IMR-90 (cell line): ENCODE data around the gene DPP8. TPM values are rescaled to one million over a fixed set of nuclear protein-coding genes. Genes with fewer than 3 reads are reported as not detected.

Experiments used
- ATAC-seq: fragments of 200-7000 bp; cut with Tn5 transposase; 2 replicates; pipeline ENCODE4 v1.9.1; 2020; ENCODE audit warnings: low read depth, mild to moderate bottlenecking, moderate library complexity
- BruUV-seq: library from RNA; stranded (reverse); fragments of 400-500 nt; replicated peaks from 2 replicates; lab custom pipeline; 2021; lab: Mats Ljungman, UMichigan
- CTCF ChIA-PET: fragments of 300-600 bp; formaldehyde crosslinking; extraction: SDS; loops from one replicate; lab custom pipeline; 2021; ENCODE audit warnings: antibody characterized with exemption; lab: Yijun Ruan, JAX
- POLR2A ChIA-PET: fragments of 300-600 bp; sonication (Branson Sonifier 250); formaldehyde crosslinking; loops from one replicate; lab custom pipeline; 2022; ENCODE audit warnings: antibody characterized with exemption; ENCODE audit not compliant: unreplicated experiment; lab: Charles Lee
- DNase-seq: peaks from one replicate; pipeline ENCODE4 v3.0.0; 2013
- H2AFZ ChIP-seq: replicated peaks from 2 replicates; pipeline ENCODE3; 2013; ENCODE audit warnings: low read length, mild to moderate bottlenecking; ENCODE audit not compliant: poor library complexity
- H2AK5ac ChIP-seq: 2 replicates; pipeline ENCODE4 v1.6.1; 2013; ENCODE audit warnings: low read depth, low read length, inconsistent platforms
- H2AK9ac ChIP-seq: replicated peaks from 2 replicates; pipeline ENCODE3; 2013; ENCODE audit warnings: mild to moderate bottlenecking, low read depth, low read length, moderate library complexity; ENCODE audit not compliant: poor library complexity
- H2BK120ac ChIP-seq: 2 replicates; pipeline ENCODE4 v1.6.1; 2013; ENCODE audit warnings: low read depth, low read length, inconsistent platforms
- H2BK15ac ChIP-seq: 3 replicates; pipeline ENCODE4 v1.6.1; 2013; ENCODE audit warnings: low read depth, low read length, inconsistent platforms
- H2BK20ac ChIP-seq: 2 replicates; pipeline ENCODE4 v1.6.1; 2013; ENCODE audit warnings: low read depth, mild to moderate bottlenecking, inconsistent platforms, low read length, moderate library complexity
- H2BK5ac ChIP-seq: 2 replicates; pipeline ENCODE4 v1.6.1; 2013; ENCODE audit warnings: mild to moderate bottlenecking, low read depth, low read length, inconsistent platforms; ENCODE audit not compliant: poor library complexity, severe bottlenecking
- H3K14ac ChIP-seq: replicated peaks from 2 replicates; pipeline ENCODE4 v1.6.1; 2013; ENCODE audit warnings: low read depth, low read length, inconsistent platforms
- H3K18ac ChIP-seq: 2 replicates; pipeline ENCODE4 v1.6.1; 2013; ENCODE audit warnings: low read depth, low read length, control low read depth
- H3K23ac ChIP-seq: 2 replicates; pipeline ENCODE4 v1.6.1; 2013; ENCODE audit warnings: low read depth, low read length, inconsistent platforms
- H3K27ac ChIP-seq: 2 replicates; pipeline ENCODE4 v1.5.1; 2013; ENCODE audit warnings: mild to moderate bottlenecking, control low read depth, low read length; ENCODE audit not compliant: insufficient read depth
- H3K27me3 ChIP-seq: 2 replicates; pipeline ENCODE4 v1.6.1; 2013; ENCODE audit warnings: low read length; ENCODE audit not compliant: control insufficient read depth, insufficient read depth
- H3K36me3 ChIP-seq: 2 replicates; pipeline ENCODE4 v1.6.1; 2013; ENCODE audit warnings: low read length, mixed read lengths; ENCODE audit not compliant: control insufficient read depth, insufficient read depth
- H3K4ac ChIP-seq: 2 replicates; pipeline ENCODE4 v1.6.1; 2013; ENCODE audit warnings: low read depth, low read length, inconsistent platforms
- H3K4me1 ChIP-seq: 2 replicates; pipeline ENCODE4 v1.6.1; 2013; ENCODE audit warnings: low read length, mixed read lengths; ENCODE audit not compliant: control insufficient read depth, insufficient read depth
- H3K4me2 ChIP-seq: 2 replicates; pipeline ENCODE4 v1.6.1; 2013; ENCODE audit warnings: low read depth, mild to moderate bottlenecking, control low read depth, low read length, moderate library complexity
- H3K4me3 ChIP-seq: 2 replicates; pipeline ENCODE4 v1.5.1; 2013; ENCODE audit warnings: low read depth, mild to moderate bottlenecking, control low read depth, low read length, moderate library complexity; ENCODE audit not compliant: insufficient read depth
- H3K56ac ChIP-seq: 2 replicates; pipeline ENCODE4 v1.6.1; 2013; ENCODE audit warnings: low read length, inconsistent platforms; ENCODE audit not compliant: insufficient read depth; ENCODE audit errors: extremely low read depth
- H3K79me1 ChIP-seq, 2 experiments: 2 replicates each; pipeline ENCODE4 v1.6.1; 2013; ENCODE audit warnings: low read length in 2 of 2, inconsistent platforms in 1 of 2, low read depth in 1 of 2
- H3K9ac ChIP-seq: 2 replicates; pipeline ENCODE4 v1.6.1; 2013; ENCODE audit warnings: low read depth, low read length, control low read depth
- H3K9me1 ChIP-seq: 2 replicates; pipeline ENCODE4 v1.6.1; 2013; ENCODE audit warnings: low read length, inconsistent platforms; ENCODE audit not compliant: insufficient read depth
- H3K9me3 ChIP-seq: 2 replicates; pipeline ENCODE4 v1.6.1; 2013; ENCODE audit warnings: low read length; ENCODE audit not compliant: control insufficient read depth, insufficient read depth
- H4K20me1 ChIP-seq: 2 replicates; pipeline ENCODE4 v1.6.1; 2013; ENCODE audit warnings: low read length, inconsistent platforms; ENCODE audit not compliant: insufficient read depth
- H4K5ac ChIP-seq: 2 replicates; pipeline ENCODE4 v1.6.1; 2013; ENCODE audit warnings: mild to moderate bottlenecking, low read depth, low read length, control low read depth
- H4K8ac ChIP-seq, 2 experiments: 2 replicates each; pipeline ENCODE4 v1.6.1; 2013; ENCODE audit warnings: low read depth in 2 of 2, low read length in 2 of 2, control low read depth in 1 of 2, inconsistent platforms in 1 of 2
- H4K91ac ChIP-seq: 2 replicates; pipeline ENCODE4 v1.6.1; 2013; ENCODE audit warnings: low read depth, low read length, inconsistent platforms; ENCODE audit not compliant: insufficient read depth
- BHLHE40 ChIP-seq: fragments of 150-350 bp; IDR thresholded peaks from 2 replicates; pipeline ENCODE4 v1.6.1; 2016; ENCODE audit warnings: mild to moderate bottlenecking, low read depth, low read length
- CHD1 ChIP-seq: IDR thresholded peaks from 2 replicates; pipeline ENCODE4 v1.6.1; 2012; ENCODE audit warnings: low read depth, low read length, improper control_type of control experiment
- FOS ChIP-seq: fragments of 150-350 bp; IDR thresholded peaks from 2 replicates; pipeline ENCODE4 v1.6.1; 2016; ENCODE audit warnings: low read depth, low read length
- MAFK ChIP-seq: IDR thresholded peaks from 2 replicates; pipeline ENCODE4 v1.6.1; 2012; ENCODE audit warnings: low read depth, low read length, improper control_type of control experiment
- MAZ ChIP-seq: IDR thresholded peaks from 2 replicates; pipeline ENCODE4 v1.6.1; 2012; ENCODE audit warnings: low read depth, mild to moderate bottlenecking, low read length, improper control_type of control experiment, moderate library complexity, borderline replicate concordance
- MXI1 ChIP-seq: IDR thresholded peaks from 2 replicates; pipeline ENCODE4 v1.6.1; 2012; ENCODE audit warnings: low read depth, mild to moderate bottlenecking, low read length, moderate library complexity, borderline replicate concordance
- NFE2L2 ChIP-seq: fragments of 150-350 bp; IDR thresholded peaks from 2 replicates; pipeline ENCODE4 v1.6.1; 2016; ENCODE audit warnings: low read depth, mild to moderate bottlenecking, low read length
- POLR2A ChIP-seq: IDR thresholded peaks from 2 replicates; pipeline ENCODE4 v1.6.1; 2012; ENCODE audit warnings: mild to moderate bottlenecking, low read depth, low read length
- RAD21 ChIP-seq: IDR thresholded peaks from 2 replicates; pipeline ENCODE4 v1.6.1; 2012; ENCODE audit warnings: low read length, improper control_type of control experiment
- RCOR1 ChIP-seq: IDR thresholded peaks from 2 replicates; pipeline ENCODE4 v1.6.1; 2012; ENCODE audit warnings: mild to moderate bottlenecking, low read length, improper control_type of control experiment; ENCODE audit not compliant: insufficient replicate concordance
- RFX5 ChIP-seq: IDR thresholded peaks from 2 replicates; pipeline ENCODE4 v1.8.0; 2012; ENCODE audit warnings: low read depth, mild to moderate bottlenecking, low read length, moderate library complexity
- SMC3 ChIP-seq: fragments of 150-350 bp; IDR thresholded peaks from 2 replicates; pipeline ENCODE4 v1.6.1; 2016; ENCODE audit warnings: low read depth, mild to moderate bottlenecking, antibody characterized with exemption, low read length, moderate library complexity
- WGBS, 2 experiments: methylation state at CpG; one replicate each; pipeline versions ENCODE4 v1.1.5 to v1.1.7; 2013; ENCODE audit warnings: missing lambda C conversion rate in 2 of 2; ENCODE audit not compliant: insufficient read length in 1 of 2; ENCODE audit errors: extremely low coverage in 2 of 2; 5-methylcytosine and 5-hydroxymethylcytosine counted together
- dilution Hi-C: fragments of 300-500 bp; cut with HindIII; formaldehyde crosslinking; loops from one replicate; pipeline ENCODE4 v1.14.3; 2018; ENCODE audit warnings: low sequenced_read_pairs; ENCODE audit not compliant: unreplicated experiment
- in situ Hi-C: fragments of 300-500 bp; cut with MboI; formaldehyde crosslinking; loops from 3 replicates; pipeline ENCODE4 v1.14.3; 2019; ENCODE audit warnings: low sequenced_read_pairs, inconsistent platforms, mixed read lengths
- intact Hi-C: fragments of 100-400 bp; cut with micrococcal nuclease; formaldehyde crosslinking; loops from 2 replicates; pipeline ENCODE4 v1.10.0; 2022
- polyA plus RNA-seq, 3 experiments: library from polyadenylated mRNA; depleted of rRNA; stranded (reverse); fragments of >200 nt; gene quantifications; 2 replicates each; pipeline ENCODE4 v1.2.3, GENCODE V29; 2012; ENCODE audit warnings: low replicate concordance in 1 of 3
- total RNA-seq: library from RNA; depleted of rRNA; stranded (reverse); fragments of >200 nt; gene quantifications from 2 replicates; pipeline ENCODE4 v1.2.3, GENCODE V29; 2012
- TF ChIP-seq, protein P1 (sequence below): conservative IDR thresholded peaks from 2 replicates; pipeline ENCODE4 v1.5.1; 2012; ENCODE audit warnings: mild to moderate bottlenecking, low read depth, low read length, improper control_type of control experiment
- TF ChIP-seq, protein P2 (sequence below): fragments of 150-350 bp; IDR thresholded peaks from 2 replicates; pipeline ENCODE4 v1.6.1; 2016; ENCODE audit warnings: low read depth, mild to moderate bottlenecking, low read length, moderate library complexity, borderline replicate concordance

Gene DPP8
- total and polyA plus RNA-seq, 2 of the 4 experiments (the other 2 are of a cell fraction), result 10.7 to 29.4 TPM

DNA sequence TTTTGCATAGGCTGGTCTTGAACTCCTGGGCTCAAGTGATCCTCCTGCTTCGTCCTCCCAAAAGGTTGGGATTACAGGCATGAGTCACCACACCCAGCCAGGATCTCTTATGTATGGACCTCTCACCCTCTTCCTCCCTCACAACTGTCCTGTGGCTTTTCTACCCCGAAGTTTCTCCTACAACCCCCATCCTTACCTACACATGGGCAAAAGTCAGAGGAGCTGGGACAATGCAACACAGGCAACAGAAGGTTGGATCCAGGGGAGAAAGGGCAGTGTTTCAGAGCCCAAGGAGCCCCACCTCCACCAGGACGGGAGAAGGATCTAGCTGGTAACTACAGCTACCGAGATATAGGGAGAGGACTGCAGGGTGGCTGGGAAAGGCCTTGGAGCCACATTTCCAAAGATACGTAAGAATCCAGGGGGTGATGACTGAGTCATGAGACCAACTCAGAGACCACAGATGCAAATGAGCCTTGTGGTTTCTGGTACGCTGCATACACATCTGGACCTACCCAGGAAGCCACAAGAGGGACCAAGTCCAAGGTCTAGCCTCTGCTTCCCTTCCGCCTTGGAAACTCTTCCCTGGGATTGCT lies 108.4 kb downstream of the DPP8 start:
- H3K9ac ChIP-seq, result no peak overlapping the region
- TF ChIP-seq, protein P1, sequence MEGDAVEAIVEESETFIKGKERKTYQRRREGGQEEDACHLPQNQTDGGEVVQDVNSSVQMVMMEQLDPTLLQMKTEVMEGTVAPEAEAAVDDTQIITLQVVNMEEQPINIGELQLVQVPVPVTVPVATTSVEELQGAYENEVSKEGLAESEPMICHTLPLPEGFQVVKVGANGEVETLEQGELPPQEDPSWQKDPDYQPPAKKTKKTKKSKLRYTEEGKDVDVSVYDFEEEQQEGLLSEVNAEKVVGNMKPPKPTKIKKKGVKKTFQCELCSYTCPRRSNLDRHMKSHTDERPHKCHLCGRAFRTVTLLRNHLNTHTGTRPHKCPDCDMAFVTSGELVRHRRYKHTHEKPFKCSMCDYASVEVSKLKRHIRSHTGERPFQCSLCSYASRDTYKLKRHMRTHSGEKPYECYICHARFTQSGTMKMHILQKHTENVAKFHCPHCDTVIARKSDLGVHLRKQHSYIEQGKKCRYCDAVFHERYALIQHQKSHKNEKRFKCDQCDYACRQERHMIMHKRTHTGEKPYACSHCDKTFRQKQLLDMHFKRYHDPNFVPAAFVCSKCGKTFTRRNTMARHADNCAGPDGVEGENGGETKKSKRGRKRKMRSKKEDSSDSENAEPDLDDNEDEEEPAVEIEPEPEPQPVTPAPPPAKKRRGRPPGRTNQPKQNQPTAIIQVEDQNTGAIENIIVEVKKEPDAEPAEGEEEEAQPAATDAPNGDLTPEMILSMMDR, result peak; percentile 24; the same call in 1 of the 2 replicates
- TF ChIP-seq CHD1 (no peak), RCOR1 (no peak), MAFK (no peak), BHLHE40 (peak; percentile 8; the same call in 1 of the 2 replicates), NFE2L2 (no peak), SMC3 (peak; percentile 23; the same call in 1 of the 2 replicates), MXI1 (0 out of 2 replicates have a peak, but pooled peaks have one; percentile 11), MAZ (0 out of 2 replicates have a peak, but pooled peaks have one; percentile 5), RAD21 (peak; percentile 22; the same call in 1 of the 2 replicates), FOS (peak; percentile 75), POLR2A (no peak), RFX5 (no peak)
- TF ChIP-seq, protein P2, sequence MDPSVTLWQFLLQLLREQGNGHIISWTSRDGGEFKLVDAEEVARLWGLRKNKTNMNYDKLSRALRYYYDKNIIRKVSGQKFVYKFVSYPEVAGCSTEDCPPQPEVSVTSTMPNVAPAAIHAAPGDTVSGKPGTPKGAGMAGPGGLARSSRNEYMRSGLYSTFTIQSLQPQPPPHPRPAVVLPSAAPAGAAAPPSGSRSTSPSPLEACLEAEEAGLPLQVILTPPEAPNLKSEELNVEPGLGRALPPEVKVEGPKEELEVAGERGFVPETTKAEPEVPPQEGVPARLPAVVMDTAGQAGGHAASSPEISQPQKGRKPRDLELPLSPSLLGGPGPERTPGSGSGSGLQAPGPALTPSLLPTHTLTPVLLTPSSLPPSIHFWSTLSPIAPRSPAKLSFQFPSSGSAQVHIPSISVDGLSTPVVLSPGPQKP, result no peak

More for the DNA sequence above, 108.4 kb downstream of the DPP8 start:
- intact Hi-C loops, result loop anchor here (5.0 kb wide), 1 partner anchor 168 kb away; no protein-coding TSS in a partner anchor
- Histone ChIP-seq H2AK9ac (peak overlapping the region; percentile 71), H4K8ac (peak overlapping the region in 1 of 2 experiments; percentile 90; a peak in 2 of 4 replicates), H3K27me3 (peaks cover 5% of the 10 kb centered on the region; the same call in 1 of the 2 replicates), H2AK5ac (no peak overlapping the region; the same call in 1 of the 2 replicates), H3K4me3 (no peak overlapping the region), H2BK15ac (peak overlapping the region; percentile 4; the same call in 1 of the 3 replicates), H3K9me3 (no peaks in the 10 kb centered on the region), H2BK5ac (peak overlapping the region; percentile 65), H3K9me1 (peaks cover 12% of the 10 kb centered on the region), H3K4me1 (peaks cover 5% of the 10 kb centered on the region), H3K27ac (no peak overlapping the region), H4K5ac (peak overlapping the region; percentile 31; the same call in 1 of the 2 replicates), H3K4me2 (peak overlapping the region; percentile 48; the same call in 1 of the 2 replicates), H4K91ac (no peak overlapping the region), H3K4ac (peak overlapping the region; percentile 64), H3K14ac (peak overlapping the region; percentile 34), H2BK20ac (peak overlapping the region; percentile 22; the same call in 1 of the 2 replicates), H4K20me1 (no peaks in the 10 kb centered on the region), H2BK120ac (peak overlapping the region; percentile 69), H3K18ac (peak overlapping the region; percentile 63; the same call in 1 of the 2 replicates), H3K56ac (no peak overlapping the region), H3K23ac (peak overlapping the region; percentile 69), H3K36me3 (no peaks in the 10 kb centered on the region), H2AFZ (peak overlapping the region; percentile 86), H3K79me1 (0 out of 4 replicates have a peak, but pooled peaks cover 0 to 6% of the 10 kb centered on the region in 2 experiments)
- DNase-seq (peak; percentile 99), ATAC-seq (peak; percentile 90)
- dilution Hi-C loops, result no loop called here
- no TSS peak for BruUV-seq
- CTCF ChIA-PET, result interaction anchor here (0.7 to 1.7 kb wide), 2 partner anchors 9 to 11 kb away, joined by 3 to 6 read pairs; no protein-coding TSS in a partner anchor
- POLR2A ChIA-PET, result no interaction called here
- whole genome bisulfite sequencing, 2 experiments, result no CpG with 5 or more reads among the region's 7 CpGs
- in situ Hi-C loops, result no loop called here
